HepG2 (cell line): Measurements from ENCODE around the gene KRTAP9-7. TPM values are rescaled to one million over a fixed set of nuclear protein-coding genes. Genes with fewer than 3 reads are reported as not detected.

Experiments
- ATAC-seq: fragments of 200-7000 bp; cut with Tn5 transposase; 3 replicates; pipeline ENCODE4 v1.9.1; 2020; ENCODE audit warnings: mild to moderate bottlenecking, moderate library complexity
- BruUV-seq: library from RNA; stranded (reverse); fragments of 400-500 nt; replicated peaks from 2 replicates; lab custom pipeline; 2021; lab: Mats Ljungman, UMichigan
- CTCF ChIA-PET: fragments of 300-600 bp; formaldehyde crosslinking; extraction: SDS; loops from one replicate; lab custom pipeline; 2021; ENCODE audit warnings: low total read pairs, inconsistent platforms, low intra/inter-chr PET ratio; lab: Yijun Ruan, JAX
- POLR2A ChIA-PET: fragments of 350-600 bp; sonication (Branson Sonifier 250); formaldehyde crosslinking; loops from one replicate; lab custom pipeline; 2020; ENCODE audit warnings: antibody characterized with exemption, inconsistent platforms; lab: Yijun Ruan, JAX
- DNase-seq: peaks from one replicate; pipeline ENCODE4 v3.0.0-alpha.2; 2015; ENCODE audit warnings: low spot score
- FAIRE-seq: peaks from 3 replicates; lab custom pipeline; 2011; peaks lifted over from hg19 to GRCh38; lab: Jason Lieb, UNC
- H2AFZ ChIP-seq: one replicate; pipeline ENCODE4 v1.6.1; 2011; ENCODE audit warnings: low read length, inconsistent platforms
- H3K27ac ChIP-seq: fragments of 300-600 bp; 3 replicates; pipeline ENCODE4 v1.8.0; 2011; ENCODE audit warnings: mixed run types, mild to moderate bottlenecking, mixed read lengths, low read length, inconsistent platforms; ENCODE audit not compliant: insufficient read depth; ENCODE audit errors: extremely low read length
- H3K27me3 ChIP-seq, 2 experiments: fragments of 200-600 bp in 1 of 2; 2 replicates in 1 of 2; 3 replicates in 1 of 2; pipeline versions ENCODE4 v1.6.0 to v1.8.0; 2011; ENCODE audit warnings: low read length in 2 of 2, mild to moderate bottlenecking in 2 of 2, moderate library complexity in 2 of 2, inconsistent platforms in 1 of 2; ENCODE audit not compliant: insufficient read depth in 2 of 2, control insufficient read depth in 1 of 2
- H3K36me3 ChIP-seq, 2 experiments: fragments of 200-600 bp in 1 of 2; replicated peaks in 1 of 2; 2 replicates in 1 of 2; 3 replicates in 1 of 2; pipeline versions ENCODE4 v1.5.1 to v1.8.0; 2011; ENCODE audit warnings: low read length in 2 of 2, inconsistent platforms in 1 of 2; ENCODE audit not compliant: insufficient read depth in 2 of 2, control insufficient read depth in 1 of 2
- H3K4me1 ChIP-seq: 2 replicates; pipeline ENCODE4 v1.5.1; 2012; ENCODE audit warnings: low read length, inconsistent platforms; ENCODE audit not compliant: insufficient read depth
- H3K4me2 ChIP-seq: 2 replicates; pipeline ENCODE4 v1.6.0; 2011; ENCODE audit warnings: low read depth, low read length, inconsistent platforms
- H3K4me3 ChIP-seq, 3 experiments: fragments of 200-600 bp in 1 of 3; sonication (generic), shearing (Covaris generic) in 1 of 3; replicated peaks in 1 of 3; 2 replicates each; pipeline ENCODE4 v1.5.1; 2011 to 2016; ENCODE audit warnings: low read length in 3 of 3, inconsistent platforms in 2 of 3, low read depth in 2 of 3, mild to moderate bottlenecking in 2 of 3, control low read depth in 1 of 3, mixed read lengths in 1 of 3; ENCODE audit not compliant: insufficient read depth in 1 of 3
- H3K79me2 ChIP-seq: one replicate; pipeline ENCODE4 v1.6.1; 2011; ENCODE audit warnings: low read length, inconsistent platforms; ENCODE audit not compliant: insufficient read depth
- H3K9ac ChIP-seq: 2 replicates; pipeline ENCODE4 v1.6.0; 2011; ENCODE audit warnings: mild to moderate bottlenecking, low read depth, low read length, inconsistent platforms; ENCODE audit not compliant: insufficient read depth
- H3K9me3 ChIP-seq: 2 replicates; pipeline ENCODE4 v1.5.1; 2012; ENCODE audit warnings: mild to moderate bottlenecking, low read length
- H4K20me1 ChIP-seq: 2 replicates; pipeline ENCODE4 v1.6.0; 2011; ENCODE audit warnings: inconsistent platforms, mild to moderate bottlenecking, low read length, moderate library complexity; ENCODE audit not compliant: insufficient read depth
- BRCA1 ChIP-seq: sonication (generic); formaldehyde crosslinking; IDR thresholded peaks from 2 replicates; pipeline ENCODE4 v1.4.0; 2020; ENCODE audit warnings: missing genetic modification reagents
- DMAP1 ChIP-seq: IDR thresholded peaks from 2 replicates; pipeline ENCODE4 v1.6.1; 2016
- GLI4 ChIP-seq: sonication (generic); formaldehyde crosslinking; IDR thresholded peaks from 2 replicates; pipeline ENCODE4 v1.5.1; 2020; ENCODE audit warnings: missing genetic modification reagents, mild to moderate bottlenecking, moderate library complexity, borderline replicate concordance
- NFIB ChIP-seq: sonication (generic); formaldehyde crosslinking; IDR thresholded peaks from 2 replicates; pipeline ENCODE4 v1.9.0; 2021; ENCODE audit warnings: missing genetic modification reagents, mild to moderate bottlenecking, borderline replicate concordance
- RFX5 ChIP-seq: IDR thresholded peaks from 2 replicates; pipeline ENCODE4 v1.6.1; 2011; ENCODE audit warnings: low read depth, low read length, improper control_type of control experiment
- SNAPC5 ChIP-seq: sonication (generic); formaldehyde crosslinking; IDR thresholded peaks from 2 replicates; pipeline ENCODE4 v1.8.1; 2023; ENCODE audit warnings: mild to moderate bottlenecking, missing genetic modification reagents, borderline replicate concordance
- TAF1 ChIP-seq: sonication (generic); formaldehyde crosslinking; IDR thresholded peaks from 2 replicates; pipeline ENCODE4 v1.4.0; 2020; ENCODE audit warnings: missing genetic modification reagents
- ZBTB39 ChIP-seq: sonication (generic); formaldehyde crosslinking; IDR thresholded peaks from 2 replicates; pipeline ENCODE4 v1.5.0; 2020; ENCODE audit warnings: missing genetic modification reagents
- ZBTB7A ChIP-seq: sonication (generic); formaldehyde crosslinking; IDR thresholded peaks from 2 replicates; pipeline ENCODE4 v1.8.0; 2022; ENCODE audit warnings: mild to moderate bottlenecking, missing genetic modification reagents
- ZNF414 ChIP-seq: sonication (generic); formaldehyde crosslinking; IDR thresholded peaks from 2 replicates; pipeline ENCODE4 v1.5.0; 2020; ENCODE audit warnings: missing genetic modification reagents
- ZNF841 ChIP-seq: sonication (generic); formaldehyde crosslinking; IDR thresholded peaks from 2 replicates; pipeline ENCODE4 v1.8.1; 2023; ENCODE audit warnings: missing genetic modification reagents, borderline replicate concordance
- WGBS: methylation state at CpG from one replicate; pipeline ENCODE4 v1.1.6; 2017; ENCODE audit warnings: low lambda C conversion rate; 5-methylcytosine and 5-hydroxymethylcytosine counted together
- in situ Hi-C: cut with HindIII; loops from 2 replicates; pipeline ENCODE4 v1.10.0; 2017; ENCODE audit warnings: low pct_unique_long_range_greater_than_20kb; ENCODE audit not compliant: extremely low pct_ligation_motif_present
- intact Hi-C: fragments of 100-400 bp; cut with micrococcal nuclease; formaldehyde crosslinking; loops from one replicate; pipeline ENCODE4 v1.10.0; 2022; ENCODE audit not compliant: unreplicated experiment
- polyA plus RNA-seq, 8 experiments: library from polyadenylated mRNA; depleted of rRNA in 3 of 8; stranded (reverse) in 7 of 8; unstranded in 1 of 8; fragments of >200 nt; fragmentation: Illumina TruSeq in 4 of 8; extraction: Trizol in 4 of 8; gene quantifications; 2 replicates each; pipeline versions ENCODE4 v1.2.1 to v1.2.3, GENCODE V29; 2011 to 2016; ENCODE audit warnings: low read depth in 4 of 8, missing spikeins in 1 of 8, mixed read lengths in 1 of 8; ENCODE audit not compliant: insufficient read depth in 1 of 8
- total RNA-seq, 5 experiments: library from RNA; depleted of rRNA; stranded (reverse); fragments of >200 nt; fragmentation: Illumina TruSeq; extraction: Trizol; gene quantifications; 2 replicates each; pipeline ENCODE4 v1.2.3, GENCODE V29; 2016; ENCODE audit warnings: low read depth in 1 of 5
- TF ChIP-seq, protein P1 (sequence below): sonication (generic); formaldehyde crosslinking; IDR thresholded peaks from 2 replicates; pipeline ENCODE4 v1.8.1; 2022; ENCODE audit warnings: low read depth, mild to moderate bottlenecking, missing genetic modification reagents
- TF ChIP-seq, protein P2 (sequence below): sonication (generic); formaldehyde crosslinking; IDR thresholded peaks from 2 replicates; pipeline ENCODE4 v1.9.0; 2021; ENCODE audit warnings: mild to moderate bottlenecking, missing genetic modification reagents

The KRTAP9-7 gene
- total and polyA plus RNA-seq, 2 of the 13 experiments (the other 11 are each of a cell fraction or from before 2014, with no cell fraction given), result not detected

DNA sequence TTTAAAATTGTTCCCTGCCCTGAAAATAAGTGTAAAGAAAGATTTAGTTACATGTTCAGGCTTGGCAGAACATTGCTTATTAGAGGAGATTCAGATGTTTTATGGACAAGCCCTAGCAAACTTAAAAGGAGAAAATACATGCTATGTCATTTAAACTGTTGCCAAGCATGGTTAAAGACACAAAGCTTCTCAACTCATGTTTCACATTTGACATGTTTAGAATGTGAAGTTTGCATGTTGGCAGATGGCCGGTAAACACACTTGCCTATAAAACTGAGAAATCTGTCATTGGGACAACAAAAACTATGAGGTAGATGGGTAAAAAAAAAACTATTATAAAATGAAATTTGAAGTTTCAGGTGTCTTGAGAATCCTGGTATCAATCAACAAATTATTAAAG is 21.3 kb downstream of the KRTAP9-7 start:
- H3K4me1 ChIP-seq, result no peaks in the 10 kb centered on the region
- CTCF ChIA-PET, result no interaction called here
- H3K27ac ChIP-seq, result no peak overlapping the region
- no peak overlapping the region for H3K9ac ChIP-seq
- DNase-seq (no peak), FAIRE-seq (no peak)
- no peaks in the 10 kb centered on the region for H4K20me1 ChIP-seq
- in situ Hi-C loops, result no loop called here
- BruUV-seq, result no TSS peak
- no peak for TF ChIP-seq RFX5
- no peak for TF ChIP-seq GLI4 (CRISPR knock-in tag)
- TF ChIP-seq, protein P1, sequence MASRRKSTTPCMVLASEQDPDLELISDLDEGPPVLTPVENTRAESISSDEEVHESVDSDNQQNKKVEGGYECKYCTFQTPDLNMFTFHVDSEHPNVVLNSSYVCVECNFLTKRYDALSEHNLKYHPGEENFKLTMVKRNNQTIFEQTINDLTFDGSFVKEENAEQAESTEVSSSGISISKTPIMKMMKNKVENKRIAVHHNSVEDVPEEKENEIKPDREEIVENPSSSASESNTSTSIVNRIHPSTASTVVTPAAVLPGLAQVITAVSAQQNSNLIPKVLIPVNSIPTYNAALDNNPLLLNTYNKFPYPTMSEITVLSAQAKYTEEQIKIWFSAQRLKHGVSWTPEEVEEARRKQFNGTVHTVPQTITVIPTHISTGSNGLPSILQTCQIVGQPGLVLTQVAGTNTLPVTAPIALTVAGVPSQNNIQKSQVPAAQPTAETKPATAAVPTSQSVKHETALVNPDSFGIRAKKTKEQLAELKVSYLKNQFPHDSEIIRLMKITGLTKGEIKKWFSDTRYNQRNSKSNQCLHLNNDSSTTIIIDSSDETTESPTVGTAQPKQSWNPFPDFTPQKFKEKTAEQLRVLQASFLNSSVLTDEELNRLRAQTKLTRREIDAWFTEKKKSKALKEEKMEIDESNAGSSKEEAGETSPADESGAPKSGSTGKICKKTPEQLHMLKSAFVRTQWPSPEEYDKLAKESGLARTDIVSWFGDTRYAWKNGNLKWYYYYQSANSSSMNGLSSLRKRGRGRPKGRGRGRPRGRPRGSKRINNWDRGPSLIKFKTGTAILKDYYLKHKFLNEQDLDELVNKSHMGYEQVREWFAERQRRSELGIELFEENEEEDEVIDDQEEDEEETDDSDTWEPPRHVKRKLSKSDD (CRISPR knock-in tag), result no peak
- TF ChIP-seq NFIB (CRISPR knock-in tag), result no peak
- TF ChIP-seq ZBTB39 (CRISPR knock-in tag), result no peak
- TF ChIP-seq, protein P2, sequence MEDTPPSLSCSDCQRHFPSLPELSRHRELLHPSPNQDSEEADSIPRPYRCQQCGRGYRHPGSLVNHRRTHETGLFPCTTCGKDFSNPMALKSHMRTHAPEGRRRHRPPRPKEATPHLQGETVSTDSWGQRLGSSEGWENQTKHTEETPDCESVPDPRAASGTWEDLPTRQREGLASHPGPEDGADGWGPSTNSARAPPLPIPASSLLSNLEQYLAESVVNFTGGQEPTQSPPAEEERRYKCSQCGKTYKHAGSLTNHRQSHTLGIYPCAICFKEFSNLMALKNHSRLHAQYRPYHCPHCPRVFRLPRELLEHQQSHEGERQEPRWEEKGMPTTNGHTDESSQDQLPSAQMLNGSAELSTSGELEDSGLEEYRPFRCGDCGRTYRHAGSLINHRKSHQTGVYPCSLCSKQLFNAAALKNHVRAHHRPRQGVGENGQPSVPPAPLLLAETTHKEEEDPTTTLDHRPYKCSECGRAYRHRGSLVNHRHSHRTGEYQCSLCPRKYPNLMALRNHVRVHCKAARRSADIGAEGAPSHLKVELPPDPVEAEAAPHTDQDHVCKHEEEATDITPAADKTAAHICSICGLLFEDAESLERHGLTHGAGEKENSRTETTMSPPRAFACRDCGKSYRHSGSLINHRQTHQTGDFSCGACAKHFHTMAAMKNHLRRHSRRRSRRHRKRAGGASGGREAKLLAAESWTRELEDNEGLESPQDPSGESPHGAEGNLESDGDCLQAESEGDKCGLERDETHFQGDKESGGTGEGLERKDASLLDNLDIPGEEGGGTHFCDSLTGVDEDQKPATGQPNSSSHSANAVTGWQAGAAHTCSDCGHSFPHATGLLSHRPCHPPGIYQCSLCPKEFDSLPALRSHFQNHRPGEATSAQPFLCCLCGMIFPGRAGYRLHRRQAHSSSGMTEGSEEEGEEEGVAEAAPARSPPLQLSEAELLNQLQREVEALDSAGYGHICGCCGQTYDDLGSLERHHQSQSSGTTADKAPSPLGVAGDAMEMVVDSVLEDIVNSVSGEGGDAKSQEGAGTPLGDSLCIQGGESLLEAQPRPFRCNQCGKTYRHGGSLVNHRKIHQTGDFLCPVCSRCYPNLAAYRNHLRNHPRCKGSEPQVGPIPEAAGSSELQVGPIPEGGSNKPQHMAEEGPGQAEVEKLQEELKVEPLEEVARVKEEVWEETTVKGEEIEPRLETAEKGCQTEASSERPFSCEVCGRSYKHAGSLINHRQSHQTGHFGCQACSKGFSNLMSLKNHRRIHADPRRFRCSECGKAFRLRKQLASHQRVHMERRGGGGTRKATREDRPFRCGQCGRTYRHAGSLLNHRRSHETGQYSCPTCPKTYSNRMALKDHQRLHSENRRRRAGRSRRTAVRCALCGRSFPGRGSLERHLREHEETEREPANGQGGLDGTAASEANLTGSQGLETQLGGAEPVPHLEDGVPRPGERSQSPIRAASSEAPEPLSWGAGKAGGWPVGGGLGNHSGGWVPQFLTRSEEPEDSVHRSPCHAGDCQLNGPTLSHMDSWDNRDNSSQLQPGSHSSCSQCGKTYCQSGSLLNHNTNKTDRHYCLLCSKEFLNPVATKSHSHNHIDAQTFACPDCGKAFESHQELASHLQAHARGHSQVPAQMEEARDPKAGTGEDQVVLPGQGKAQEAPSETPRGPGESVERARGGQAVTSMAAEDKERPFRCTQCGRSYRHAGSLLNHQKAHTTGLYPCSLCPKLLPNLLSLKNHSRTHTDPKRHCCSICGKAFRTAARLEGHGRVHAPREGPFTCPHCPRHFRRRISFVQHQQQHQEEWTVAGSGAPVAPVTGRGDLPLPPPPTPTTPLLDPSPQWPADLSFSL (CRISPR knock-in tag), result no peak
- TF ChIP-seq ZBTB7A (CRISPR knock-in tag), result no peak
- no peak for TF ChIP-seq ZNF841 (CRISPR knock-in tag)
- TF ChIP-seq BRCA1 (CRISPR knock-in tag), result no peak
- TF ChIP-seq DMAP1 (CRISPR knock-in tag), result no peak
- no peak for TF ChIP-seq ZNF414 (CRISPR knock-in tag)
- no peak for TF ChIP-seq TAF1 (CRISPR knock-in tag)
- TF ChIP-seq SNAPC5 (CRISPR knock-in tag), result no peak
- TF ChIP-seq, all 625 proteins: peak for 0
- no peaks in the 10 kb centered on the region for H3K36me3 ChIP-seq
- H3K79me2 ChIP-seq, result no peaks in the 10 kb centered on the region
- H3K9me3 ChIP-seq, result no peaks in the 10 kb centered on the region
- H3K27me3 ChIP-seq, result peaks cover 2 to 8% of the 10 kb centered on the region in 2 experiments; a peak in 1 of 5 replicates
- POLR2A ChIA-PET, result no interaction called here
- H3K4me2 ChIP-seq, result no peak overlapping the region
- no peak overlapping the region for H2AFZ ChIP-seq
- H3K4me3 ChIP-seq, result no peak overlapping the region
- 88% methylated on average over 1 of the region's 1 CpG for WGBS
- intact Hi-C loops, result no loop called here
- no peak for ATAC-seq
